CD8-positive, alpha-beta memory T cell (primary cell): Measurements from ENCODE around the gene TMEM135. TPM values are rescaled to one million over a fixed set of nuclear protein-coding genes. Genes with fewer than 3 reads are reported as not detected.

Experiments
- CTCF ChIA-PET: fragments of 350-600 bp; sonication (Branson Sonifier 250); formaldehyde crosslinking; loops from one replicate; lab custom pipeline; 2021; ENCODE audit warnings: antibody characterized with exemption; lab: Charles Lee
- POLR2A ChIA-PET: fragments of 350-600 bp; sonication (Branson Sonifier 250); formaldehyde crosslinking; loops from one replicate; lab custom pipeline; 2021; ENCODE audit warnings: antibody characterized with exemption; lab: Charles Lee
- DNase-seq, 5 donors: peaks; one replicate each; pipeline versions ENCODE4 v3.0.0 to v3.0.0-alpha.2; 2020 to 2022; ENCODE audit warnings: mixed read lengths in 1 of 5
- H3K27ac ChIP-seq: one replicate; pipeline ENCODE4 v1.7.0; 2013; ENCODE audit warnings: low read depth, mild to moderate bottlenecking, low read length, moderate library complexity
- H3K27me3 ChIP-seq: 2 replicates; pipeline ENCODE4 v1.7.0; 2013; ENCODE audit warnings: low read length, mild to moderate bottlenecking; ENCODE audit not compliant: insufficient read depth, poor library complexity, severe bottlenecking
- H3K36me3 ChIP-seq: 2 replicates; pipeline ENCODE4 v1.7.0; 2013; ENCODE audit warnings: mild to moderate bottlenecking, low read length, moderate library complexity; ENCODE audit not compliant: insufficient read depth
- H3K4me1 ChIP-seq: 2 replicates; pipeline ENCODE4 v1.7.0; 2013; ENCODE audit warnings: mild to moderate bottlenecking, low read length, moderate library complexity; ENCODE audit not compliant: insufficient read depth
- H3K4me3 ChIP-seq: 2 replicates; pipeline ENCODE4 v1.7.0; 2013; ENCODE audit warnings: mild to moderate bottlenecking, low read length
- H3K9me3 ChIP-seq: 2 replicates; pipeline ENCODE4 v1.7.0; 2013; ENCODE audit warnings: mild to moderate bottlenecking, low read length
- H3K27ac Mint-ChIP-seq, 8 donors: one replicate each; pipeline ENCODE4 v1.8.0; 2020 to 2021; ENCODE audit warnings: mixed read lengths in 8 of 8, mild to moderate bottlenecking in 6 of 8, inconsistent platforms in 3 of 8, moderate library complexity in 3 of 8
- H3K27me3 Mint-ChIP-seq, 2 donors: one replicate each; pipeline ENCODE4 v1.8.0; 2020 to 2021; ENCODE audit warnings: mixed read lengths in 2 of 2, mild to moderate bottlenecking in 1 of 2, moderate library complexity in 1 of 2
- H3K36me3 Mint-ChIP-seq, 3 donors: one replicate each; pipeline ENCODE4 v1.8.0; 2020 to 2021; ENCODE audit warnings: mixed read lengths in 3 of 3, inconsistent platforms in 1 of 3, mild to moderate bottlenecking in 1 of 3
- H3K4me1 Mint-ChIP-seq, 3 donors: one replicate each; pipeline ENCODE4 v1.8.0; 2020 to 2021; ENCODE audit warnings: mixed read lengths in 3 of 3, inconsistent platforms in 1 of 3, mild to moderate bottlenecking in 1 of 3
- H3K4me3 Mint-ChIP-seq, 7 donors: one replicate each; pipeline ENCODE4 v1.8.0; 2020 to 2021; ENCODE audit warnings: mixed read lengths in 7 of 7, mild to moderate bottlenecking in 6 of 7, moderate library complexity in 4 of 7, inconsistent platforms in 2 of 7
- H3K9me3 Mint-ChIP-seq, 5 donors: one replicate each; pipeline ENCODE4 v1.8.0; 2020 to 2022; ENCODE audit warnings: mixed read lengths in 5 of 5, mild to moderate bottlenecking in 3 of 5, moderate library complexity in 2 of 5, inconsistent platforms in 1 of 5
- polyA plus RNA-seq: library from polyadenylated mRNA; unstranded; fragments of 300-500 nt; fragmentation: Illumina TruSeq; gene quantifications from one replicate; pipeline ENCODE4 v1.2.3, GENCODE V29; 2021
- total RNA-seq, 2 experiments: library from RNA; stranded (reverse); gene quantifications; one replicate each; pipeline ENCODE4 v1.2.3, GENCODE V29; 2021

Gene TMEM135
- total and polyA plus RNA-seq, 3 experiments from 2014 or later = 5.9 to 18.8 (median 12.9) TPM

GRCh38 chr11:87368858-87369480, 331.2 kb downstream of the TMEM135 start:
- no peaks in the 10 kb centered on the region for H3K9me3 Mint-ChIP-seq
- ChIA-PET POLR2A (no interaction called here), CTCF (interaction anchor here (1.2 to 1.5 kb wide), 2 partner anchors 13 to 31 kb away, joined by 3 read pairs; no protein-coding TSS in a partner anchor)
- H3K27me3 Mint-ChIP-seq = peaks cover 0 to 5% of the 10 kb centered on the region in 2 donors
- H3K4me3 Mint-ChIP-seq = no peak overlapping the region
- no peaks in the 10 kb centered on the region for H3K4me1 ChIP-seq
- H3K9me3 ChIP-seq = no peaks in the 10 kb centered on the region
- no peaks in the 10 kb centered on the region for H3K36me3 ChIP-seq
- no peaks in the 10 kb centered on the region for H3K4me1 Mint-ChIP-seq
- H3K36me3 Mint-ChIP-seq = no peaks in the 10 kb centered on the region
- H3K27ac ChIP-seq = no peak overlapping the region
- no peak overlapping the region for H3K27ac Mint-ChIP-seq
- DNase-seq = no peak
- no peak overlapping the region for H3K4me3 ChIP-seq
- no peaks in the 10 kb centered on the region for H3K27me3 ChIP-seq

GRCh38 chr11:87369888-87370287, 332.2 kb downstream of the TMEM135 start:
- H3K27ac ChIP-seq = no peak overlapping the region
- DNase-seq = no peak
- no peaks in the 10 kb centered on the region for H3K4me1 ChIP-seq
- H3K9me3 ChIP-seq = no peaks in the 10 kb centered on the region
- ChIA-PET CTCF (no interaction called here), POLR2A (no interaction called here)
- no peaks in the 10 kb centered on the region for H3K9me3 Mint-ChIP-seq
- H3K27me3 ChIP-seq = no peaks in the 10 kb centered on the region
- H3K36me3 Mint-ChIP-seq = no peaks in the 10 kb centered on the region
- no peak overlapping the region for H3K4me3 ChIP-seq
- H3K36me3 ChIP-seq = no peaks in the 10 kb centered on the region
- no peak overlapping the region for H3K27ac Mint-ChIP-seq
- peaks cover 0 to 9% of the 10 kb centered on the region in 2 donors for H3K27me3 Mint-ChIP-seq
- no peaks in the 10 kb centered on the region for H3K4me1 Mint-ChIP-seq
- H3K4me3 Mint-ChIP-seq = no peak overlapping the region

GRCh38 chr11:87372065-87372464, 334.3 kb downstream of the TMEM135 start:
- no peaks in the 10 kb centered on the region for H3K36me3 Mint-ChIP-seq
- Histone ChIP-seq H3K4me3 (no peak overlapping the region), H3K27me3 (no peaks in the 10 kb centered on the region), H3K27ac (no peak overlapping the region), H3K36me3 (no peaks in the 10 kb centered on the region), H3K4me1 (no peaks in the 10 kb centered on the region), H3K9me3 (no peaks in the 10 kb centered on the region)
- no peaks in the 10 kb centered on the region for H3K4me1 Mint-ChIP-seq
- H3K9me3 Mint-ChIP-seq = peaks cover 0 to 2% (median 0%) of the 10 kb centered on the region in 5 donors
- H3K27ac Mint-ChIP-seq = no peak overlapping the region
- DNase-seq = no peak
- ChIA-PET POLR2A (no interaction called here), CTCF (no interaction called here)
- H3K27me3 Mint-ChIP-seq = peaks cover 1 to 9% of the 10 kb centered on the region in 2 donors
- no peak overlapping the region for H3K4me3 Mint-ChIP-seq

Other genes with a start within 250 kb of the TMEM135 start
- gene PRSS23, start 237.4 kb upstream of the TMEM135 start, total RNA-seq = 1 to 10 TPM; 4.0 to 4.9 TPM
- gene PRSS23, start 237.4 kb upstream of the TMEM135 start, polyA plus RNA-seq = 13.3 TPM
- gene FZD4, start 82.5 kb upstream of the TMEM135 start, total RNA-seq = under 1 TPM; 0.07 to 0.09 TPM
- not detected for gene FZD4, start 82.5 kb upstream of the TMEM135 start, polyA plus RNA-seq